ENCODE data around the gene STK35. TPM values are rescaled to one million over a fixed set of nuclear protein-coding genes. Genes with fewer than 3 reads are reported as not detected.

Gene STK35
- total and polyA plus RNA-seq, 2 of the 8 experiments (the other 6 are each of a cell fraction or from before 2014, with no cell fraction given), result 24.9 to 45.0 TPM

- Histone ChIP-seq H3K4me1 (replicated peaks in 1 of 4; ENCODE audit: control insufficient read depth in 3 of 4, insufficient read depth in 4 of 4, low read length in 3 of 4) (no peaks in the 10 kb centered on the region; a peak in 1 of 7 replicates), H4K8ac (ENCODE audit: extremely low read depth, insufficient read depth, low read length) (no peak overlapping the region), H3K79me1 (ENCODE audit: low read depth, low read length) (no peaks in the 10 kb centered on the region), H2BK15ac (ENCODE audit: low read length) (no peak overlapping the region), H4K20me1 (replicated peaks in 1 of 2; ENCODE audit: control insufficient read depth in 1 of 2, insufficient read depth in 2 of 2, low read length in 2 of 2) (no peaks in the 10 kb centered on the region), H3K9ac (replicated peaks in 1 of 4; ENCODE audit: extremely low read depth in 1 of 4, low read depth in 3 of 4, low read length in 3 of 4) (no peak overlapping the region), H2BK5ac (ENCODE audit: low read depth, low read length) (no peak overlapping the region), H3K79me2 (ENCODE audit: control insufficient read depth in 1 of 2, insufficient read depth in 2 of 2, low read length in 2 of 2) (no peaks in the 10 kb centered on the region), H3K27me3 (replicated peaks in 1 of 4; ENCODE audit: control insufficient read depth in 3 of 4, extremely low read depth in 1 of 4, insufficient read depth in 3 of 4, low read length in 3 of 4) (no peaks in the 10 kb centered on the region), H3K4ac (replicated peaks; ENCODE audit: insufficient read length, low read depth, low read length) (no peak overlapping the region), H3K27ac (ENCODE audit: low read depth, low read length) (no peak overlapping the region), H4K91ac (replicated peaks; ENCODE audit: insufficient read length, low read length) (no peak overlapping the region), H2BK20ac (ENCODE audit: low read length) (no peak overlapping the region), H3K4me2 (ENCODE audit: insufficient read depth in 1 of 2, low read depth in 2 of 2, low read length in 2 of 2) (no peak overlapping the region), H3K23ac (ENCODE audit: insufficient read length) (no peak overlapping the region), H2AK5ac (ENCODE audit: low read depth, low read length) (no peak overlapping the region), H3K56ac (replicated peaks; ENCODE audit: insufficient read length, low read depth, low read length) (no peak overlapping the region), H3K9me3 (ENCODE audit: insufficient read depth in 2 of 2, low read depth in 1 of 2, low read length in 1 of 2) (peaks cover 3 to 4% of the 10 kb centered on the region in 2 experiments; a peak in 2 of 4 replicates), H2AFZ (ENCODE audit: low read length) (no peak overlapping the region), H3K4me3 (ENCODE audit: extremely low read depth in 1 of 4, insufficient read depth in 2 of 4, low read depth in 3 of 4, low read length in 4 of 4) (no peak overlapping the region), H3K18ac (ENCODE audit: extremely low read depth, low read length) (no peak overlapping the region), H2BK120ac (replicated peaks; ENCODE audit: low read depth, low read length) (no peak overlapping the region), H2BK12ac (ENCODE audit: low read depth, low read length) (no peak overlapping the region), H3K36me3 (ENCODE audit: control insufficient read depth in 2 of 4, insufficient read depth in 4 of 4, low read length in 3 of 4) (no peaks in the 10 kb centered on the region), H3K14ac (ENCODE audit: insufficient read length) (no peak overlapping the region), H3K23me2 (ENCODE audit: low read depth, low read length) (no peaks in the 10 kb centered on the region), H4K5ac (ENCODE audit: insufficient read length, low read depth, low read length) (no peak overlapping the region)
- DNase-seq (ENCODE audit: low read depth in 1 of 2, low spot score in 2 of 2), result no peak
- no peak for FAIRE-seq
- CTCF ChIA-PET (ENCODE audit: partially characterized antibody), result interaction anchor here (0.9 to 1.0 kb wide), 2 partner anchors 48 to 118 kb away, joined by 3 to 4 read pairs; no protein-coding TSS in a partner anchor
- POLR2A ChIA-PET (ENCODE audit: partially characterized antibody), result no interaction called here
- TF ChIP-seq BCL11A (IDR thresholded peaks at IDR 0.05; ENCODE audit: low read depth in 2 of 2, low read length in 2 of 2) (no peak), EP300 (IDR thresholded peaks at IDR 0.05; ENCODE audit: borderline replicate concordance in 1 of 2, low read depth in 2 of 2, low read length in 2 of 2) (no peak), CHD1 (IDR thresholded peaks at IDR 0.05; ENCODE audit: low read depth, low read length) (no peak), CBX8 (IDR thresholded peaks at IDR 0.05; ENCODE audit: borderline replicate concordance, low read depth, low read length) (no peak), USF2 (IDR thresholded peaks at IDR 0.05; ENCODE audit: low read length) (no peak), POLR2A (IDR thresholded peaks at IDR 0.05; ENCODE audit: control extremely low read depth in 1 of 2, low read depth in 2 of 2, low read length in 2 of 2) (no peak), SP1 (IDR thresholded peaks at IDR 0.05; ENCODE audit: low read depth, low read length) (no peak), RBBP5 (IDR thresholded peaks at IDR 0.05; ENCODE audit: borderline replicate concordance, low read depth, low read length) (no peak)
- TF ChIP-seq, protein P1, sequence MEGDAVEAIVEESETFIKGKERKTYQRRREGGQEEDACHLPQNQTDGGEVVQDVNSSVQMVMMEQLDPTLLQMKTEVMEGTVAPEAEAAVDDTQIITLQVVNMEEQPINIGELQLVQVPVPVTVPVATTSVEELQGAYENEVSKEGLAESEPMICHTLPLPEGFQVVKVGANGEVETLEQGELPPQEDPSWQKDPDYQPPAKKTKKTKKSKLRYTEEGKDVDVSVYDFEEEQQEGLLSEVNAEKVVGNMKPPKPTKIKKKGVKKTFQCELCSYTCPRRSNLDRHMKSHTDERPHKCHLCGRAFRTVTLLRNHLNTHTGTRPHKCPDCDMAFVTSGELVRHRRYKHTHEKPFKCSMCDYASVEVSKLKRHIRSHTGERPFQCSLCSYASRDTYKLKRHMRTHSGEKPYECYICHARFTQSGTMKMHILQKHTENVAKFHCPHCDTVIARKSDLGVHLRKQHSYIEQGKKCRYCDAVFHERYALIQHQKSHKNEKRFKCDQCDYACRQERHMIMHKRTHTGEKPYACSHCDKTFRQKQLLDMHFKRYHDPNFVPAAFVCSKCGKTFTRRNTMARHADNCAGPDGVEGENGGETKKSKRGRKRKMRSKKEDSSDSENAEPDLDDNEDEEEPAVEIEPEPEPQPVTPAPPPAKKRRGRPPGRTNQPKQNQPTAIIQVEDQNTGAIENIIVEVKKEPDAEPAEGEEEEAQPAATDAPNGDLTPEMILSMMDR (IDR thresholded peaks at IDR 0.05; ENCODE audit: control extremely low read depth in 1 of 3, insufficient read depth in 1 of 3, low read depth in 1 of 3, low read length in 3 of 3), result no peak
- TF ChIP-seq, protein P2, sequence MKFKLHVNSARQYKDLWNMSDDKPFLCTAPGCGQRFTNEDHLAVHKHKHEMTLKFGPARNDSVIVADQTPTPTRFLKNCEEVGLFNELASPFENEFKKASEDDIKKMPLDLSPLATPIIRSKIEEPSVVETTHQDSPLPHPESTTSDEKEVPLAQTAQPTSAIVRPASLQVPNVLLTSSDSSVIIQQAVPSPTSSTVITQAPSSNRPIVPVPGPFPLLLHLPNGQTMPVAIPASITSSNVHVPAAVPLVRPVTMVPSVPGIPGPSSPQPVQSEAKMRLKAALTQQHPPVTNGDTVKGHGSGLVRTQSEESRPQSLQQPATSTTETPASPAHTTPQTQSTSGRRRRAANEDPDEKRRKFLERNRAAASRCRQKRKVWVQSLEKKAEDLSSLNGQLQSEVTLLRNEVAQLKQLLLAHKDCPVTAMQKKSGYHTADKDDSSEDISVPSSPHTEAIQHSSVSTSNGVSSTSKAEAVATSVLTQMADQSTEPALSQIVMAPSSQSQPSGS (IDR thresholded peaks at IDR 0.05; ENCODE audit: low read length), result no peak
These were observed 46.7 kb upstream of the STK35 start for GRCh38 chr20:2054911-2055310.
